ENCODE results near the gene BABAM2.

DNA sequence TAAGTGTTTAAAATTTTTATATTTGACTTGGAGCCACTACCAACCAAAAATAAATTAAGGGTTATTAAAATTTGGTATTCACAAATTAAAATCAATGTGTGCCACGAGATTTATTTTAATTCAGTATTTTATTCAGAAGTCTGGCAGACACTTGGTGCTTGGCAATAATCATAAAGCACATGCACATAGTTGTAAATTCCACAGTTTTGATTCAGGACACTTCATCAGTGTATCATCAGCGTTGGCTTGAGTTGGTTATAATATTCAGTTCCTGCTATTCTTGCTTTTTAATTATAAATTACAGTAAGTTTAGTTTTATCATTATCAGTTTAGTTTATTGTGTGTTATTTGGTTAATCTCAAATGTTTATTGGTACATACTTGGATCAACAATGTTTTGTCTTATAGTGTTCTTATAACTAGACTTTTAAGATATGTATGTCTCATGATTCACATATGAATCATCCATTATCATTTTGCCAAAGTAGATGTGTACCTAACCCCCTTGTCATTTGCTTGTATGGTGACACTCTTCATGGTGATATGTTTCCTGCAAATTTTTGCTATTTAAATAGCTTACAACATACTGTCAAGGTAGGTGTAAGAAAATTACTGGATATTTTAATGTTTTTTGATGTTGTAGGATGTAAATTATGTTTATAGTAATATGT lies 237.9 kb downstream of the BABAM2 start:
- TF ChIP-seq, protein P1, sequence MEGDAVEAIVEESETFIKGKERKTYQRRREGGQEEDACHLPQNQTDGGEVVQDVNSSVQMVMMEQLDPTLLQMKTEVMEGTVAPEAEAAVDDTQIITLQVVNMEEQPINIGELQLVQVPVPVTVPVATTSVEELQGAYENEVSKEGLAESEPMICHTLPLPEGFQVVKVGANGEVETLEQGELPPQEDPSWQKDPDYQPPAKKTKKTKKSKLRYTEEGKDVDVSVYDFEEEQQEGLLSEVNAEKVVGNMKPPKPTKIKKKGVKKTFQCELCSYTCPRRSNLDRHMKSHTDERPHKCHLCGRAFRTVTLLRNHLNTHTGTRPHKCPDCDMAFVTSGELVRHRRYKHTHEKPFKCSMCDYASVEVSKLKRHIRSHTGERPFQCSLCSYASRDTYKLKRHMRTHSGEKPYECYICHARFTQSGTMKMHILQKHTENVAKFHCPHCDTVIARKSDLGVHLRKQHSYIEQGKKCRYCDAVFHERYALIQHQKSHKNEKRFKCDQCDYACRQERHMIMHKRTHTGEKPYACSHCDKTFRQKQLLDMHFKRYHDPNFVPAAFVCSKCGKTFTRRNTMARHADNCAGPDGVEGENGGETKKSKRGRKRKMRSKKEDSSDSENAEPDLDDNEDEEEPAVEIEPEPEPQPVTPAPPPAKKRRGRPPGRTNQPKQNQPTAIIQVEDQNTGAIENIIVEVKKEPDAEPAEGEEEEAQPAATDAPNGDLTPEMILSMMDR (IDR thresholded peaks at IDR 0.05), result no peak
- no peak for TF ChIP-seq POLR2A (IDR thresholded peaks at IDR 0.05)
